Common myeloid progenitor, CD34-positive (primary cell): Measurements from ENCODE around the gene KCTD10.
"Not testable (repeated sequence)": the region's sequence is repeated elsewhere in the genome, so short reads cannot be mapped to it uniquely, and the experiment has no call there.

Experiments used
- CTCF ChIA-PET: fragments of 350-600 bp; sonication (Branson Sonifier 250); formaldehyde crosslinking; loops from one replicate; lab custom pipeline; 2021; ENCODE audit warnings: antibody characterized with exemption; lab: Charles Lee
- POLR2A ChIA-PET: fragments of 350-600 bp; sonication (Branson Sonifier 250); formaldehyde crosslinking; loops from one replicate; lab custom pipeline; 2021; ENCODE audit warnings: antibody characterized with exemption; lab: Charles Lee
- DNase-seq, 3 donors: peaks; one replicate each; pipeline versions ENCODE4 v3.0.0 to v3.0.0-alpha.2; 2013
- H3K27ac ChIP-seq, 2 experiments: 1 replicate in 1 of 2; 2 replicates in 1 of 2; pipeline ENCODE4 v1.7.0; 2013; ENCODE audit warnings: inconsistent platforms in 2 of 2, low read length in 2 of 2, mild to moderate bottlenecking in 2 of 2, low read depth in 1 of 2, moderate library complexity in 1 of 2; ENCODE audit not compliant: severe bottlenecking in 2 of 2, insufficient read depth in 1 of 2, poor library complexity in 1 of 2
- H3K27me3 ChIP-seq, 5 experiments: replicated peaks in 2 of 5; 1 replicate in 3 of 5; 2 replicates in 2 of 5; pipeline versions ENCODE4 v1.6.1 to v1.7.0; 2013; ENCODE audit warnings: low read length in 4 of 5, mild to moderate bottlenecking in 2 of 5, moderate library complexity in 2 of 5, inconsistent platforms in 1 of 5; ENCODE audit not compliant: insufficient read depth in 5 of 5, control insufficient read depth in 4 of 5
- H3K36me3 ChIP-seq, 4 experiments: 1 replicate in 2 of 4; 2 replicates in 2 of 4; pipeline versions ENCODE4 v1.6.1 to v1.7.0; 2013; ENCODE audit warnings: low read length in 3 of 4, control low read depth in 1 of 4, mild to moderate bottlenecking in 1 of 4; ENCODE audit not compliant: control insufficient read depth in 4 of 4, insufficient read depth in 4 of 4
- H3K4me1 ChIP-seq, 4 experiments: 1 replicate in 3 of 4; 2 replicates in 1 of 4; pipeline versions ENCODE4 v1.6.1 to v1.7.1; 2013; ENCODE audit warnings: low read length in 3 of 4, mild to moderate bottlenecking in 3 of 4, control low read depth in 1 of 4, inconsistent platforms in 1 of 4, moderate library complexity in 1 of 4; ENCODE audit not compliant: control insufficient read depth in 4 of 4, insufficient read depth in 4 of 4; ENCODE audit errors: control extremely low read depth in 1 of 4
- H3K4me3 ChIP-seq, 7 experiments: 1 replicate in 4 of 7; 2 replicates in 3 of 7; pipeline versions ENCODE4 v1.5.1 to v1.7.0; 2013; ENCODE audit warnings: mild to moderate bottlenecking in 7 of 7, low read length in 6 of 7, moderate library complexity in 6 of 7, inconsistent platforms in 2 of 7, low read depth in 2 of 7, control low read depth in 1 of 7; ENCODE audit not compliant: insufficient read depth in 4 of 7, control insufficient read depth in 1 of 7; ENCODE audit errors: extremely low read depth in 1 of 7
- H3K9me3 ChIP-seq, 5 experiments: 1 replicate in 4 of 5; 2 replicates in 1 of 5; pipeline versions ENCODE4 v1.6.1 to v1.7.1; 2013; ENCODE audit warnings: low read length in 4 of 5, mild to moderate bottlenecking in 2 of 5, inconsistent platforms in 1 of 5, low read depth in 1 of 5, moderate library complexity in 1 of 5; ENCODE audit not compliant: control insufficient read depth in 4 of 5, insufficient read depth in 2 of 5; ENCODE audit errors: control extremely low read depth in 1 of 5
- WGBS: methylation state at CpG from one replicate; pipeline ENCODE4 v1.1.5; 2013; ENCODE audit not compliant: insufficient coverage; 5-methylcytosine and 5-hydroxymethylcytosine counted together

The KCTD10 gene

GRCh38 chr12:109447482-109447881, 29.6 kb downstream of the KCTD10 start:
- H3K27ac ChIP-seq = no peak overlapping the region
- CTCF ChIA-PET = interaction anchor here (1.0 to 2.4 kb wide), 2 partner anchors 14 to 17 kb away, joined by 3 to 9 read pairs; no protein-coding TSS in a partner anchor
- H3K36me3 ChIP-seq = peaks cover 2 to 54% (median 26%) of the 10 kb centered on the region in 4 experiments
- POLR2A ChIA-PET = no interaction called here
- no peak overlapping the region for H3K4me3 ChIP-seq
- no peaks in the 10 kb centered on the region for H3K4me1 ChIP-seq
- no peaks in the 10 kb centered on the region for H3K27me3 ChIP-seq
- DNase-seq = no peak
- no peaks in the 10 kb centered on the region for H3K9me3 ChIP-seq
- WGBS = 100% methylated on average over 1 of the region's 9 CpGs

- ChIA-PET CTCF (interaction anchor here (2.4 kb wide), 1 partner anchor 14 kb away, joined by 9 read pairs; no protein-coding TSS in a partner anchor), POLR2A (no interaction called here)
- H3K36me3 ChIP-seq = peaks cover 2 to 48% (median 22%) of the 10 kb centered on the region in 4 experiments
- no peaks in the 10 kb centered on the region for H3K27me3 ChIP-seq
- H3K4me3 ChIP-seq = no peak overlapping the region
- no peaks in the 10 kb centered on the region for H3K4me1 ChIP-seq
- H3K27ac ChIP-seq = no peak overlapping the region
- 94% methylated on average over 8 of the region's 8 CpGs for WGBS
- DNase-seq = no peak
- no peaks in the 10 kb centered on the region for H3K9me3 ChIP-seq
These were observed 30.2 kb downstream of the KCTD10 start for GRCh38 chr12:109446869-109447268.

- Histone ChIP-seq H3K9me3 (no peaks in the 10 kb centered on the region), H3K4me1 (no peaks in the 10 kb centered on the region), H3K4me3 (no peak overlapping the region), H3K27ac (no peak overlapping the region), H3K36me3 (peaks cover 2 to 34% (median 13%) of the 10 kb centered on the region in 4 experiments), H3K27me3 (no peaks in the 10 kb centered on the region)
- POLR2A ChIA-PET = no interaction called here
- no peak for DNase-seq
- WGBS = 100% methylated on average over 2 of the region's 2 CpGs
- CTCF ChIA-PET = interaction anchor here (1.2 to 1.9 kb wide), 2 partner anchors 8 to 12 kb away, joined by 4 to 7 read pairs; no protein-coding TSS in a partner anchor
These were observed 31.9 kb downstream of the KCTD10 start for GRCh38 chr12:109445191-109445609.

DNA sequence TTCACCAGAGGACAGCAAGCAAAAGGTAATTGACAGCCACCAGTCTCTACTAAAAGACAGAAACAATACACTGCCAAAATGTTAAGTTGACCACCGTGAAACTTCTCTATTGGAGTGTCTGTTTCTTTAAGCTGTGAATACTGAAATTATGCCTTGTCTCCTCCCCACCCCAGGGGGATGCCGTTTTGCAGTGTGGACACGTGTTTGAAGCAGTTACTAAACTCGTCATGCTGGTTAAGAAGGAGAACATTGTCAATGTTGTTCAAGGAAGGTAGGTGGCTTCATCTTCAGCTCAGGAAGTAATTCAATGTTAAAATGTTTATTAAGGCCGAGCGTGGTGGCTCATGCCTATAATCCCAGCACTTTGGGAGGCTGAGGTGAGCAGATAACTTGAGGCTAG, 32.8 kb downstream of the KCTD10 start:
- Histone ChIP-seq H3K27ac (no peak overlapping the region), H3K4me1 (no peaks in the 10 kb centered on the region), H3K4me3 (no peak overlapping the region), H3K9me3 (no peaks in the 10 kb centered on the region), H3K27me3 (no peaks in the 10 kb centered on the region), H3K36me3 (peaks cover 2 to 29% (median 12%) of the 10 kb centered on the region in 4 experiments)
- WGBS = 92% methylated on average over 4 of the region's 6 CpGs
- CTCF ChIA-PET = interaction anchor here (1.1 to 1.9 kb wide), 3 partner anchors 11 to 73 kb away, joined by 3 to 7 read pairs (median 3); no protein-coding TSS in a partner anchor
- POLR2A ChIA-PET = no interaction called here
- no peak for DNase-seq

DNA sequence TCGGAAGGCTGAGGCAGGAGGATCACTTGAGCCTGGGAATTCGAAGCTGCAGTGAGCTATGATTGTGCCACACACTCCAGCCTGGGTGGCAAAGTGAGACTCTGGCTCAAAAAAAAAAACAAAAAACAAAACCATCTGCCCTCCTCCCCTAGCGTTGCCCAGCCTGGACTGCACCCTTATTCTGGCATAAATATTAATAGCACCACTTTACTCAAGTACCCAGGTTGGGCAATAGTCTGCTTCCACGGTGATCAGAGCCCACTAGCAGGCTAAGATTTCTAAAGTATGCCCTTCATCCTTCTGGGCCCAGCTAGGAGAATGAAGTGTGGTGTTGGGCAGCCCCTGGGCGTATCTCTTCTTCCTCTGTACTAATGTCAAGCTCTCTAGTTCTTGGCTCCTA, 33.3 kb downstream of the KCTD10 start:
- no peak overlapping the region for H3K4me3 ChIP-seq
- WGBS = 96% methylated on average over 4 of the region's 5 CpGs
- POLR2A ChIA-PET = no interaction called here
- H3K9me3 ChIP-seq = no peaks in the 10 kb centered on the region
- DNase-seq = no peak
- CTCF ChIA-PET = interaction anchor here (1.1 to 1.9 kb wide), 3 partner anchors 11 to 74 kb away, joined by 3 to 7 read pairs (median 3); no protein-coding TSS in a partner anchor
- H3K27me3 ChIP-seq = no peaks in the 10 kb centered on the region
- H3K36me3 ChIP-seq = peaks cover 2 to 26% (median 12%) of the 10 kb centered on the region in 4 experiments
- no peak overlapping the region for H3K27ac ChIP-seq
- no peaks in the 10 kb centered on the region for H3K4me1 ChIP-seq

GRCh38 chr12:109440851-109441490, 36.1 kb downstream of the KCTD10 start:
- H3K27ac ChIP-seq = peak overlapping the region in 1 of 2 experiments; percentile 8
- peaks cover 0 to 4% (median 2%) of the 10 kb centered on the region in 4 experiments for H3K36me3 ChIP-seq
- H3K4me3 ChIP-seq = no peak overlapping the region
- DNase-seq = no peak
- ChIA-PET POLR2A (no interaction called here), CTCF (interaction anchor here (1.4 to 2.0 kb wide), 2 partner anchors 8 to 13 kb away, joined by 4 to 5 read pairs; no protein-coding TSS in a partner anchor)
- no peaks in the 10 kb centered on the region for H3K27me3 ChIP-seq
- no peaks in the 10 kb centered on the region for H3K9me3 ChIP-seq
- no peaks in the 10 kb centered on the region for H3K4me1 ChIP-seq
- WGBS = 94% methylated on average over 7 of the region's 9 CpGs

DNA sequence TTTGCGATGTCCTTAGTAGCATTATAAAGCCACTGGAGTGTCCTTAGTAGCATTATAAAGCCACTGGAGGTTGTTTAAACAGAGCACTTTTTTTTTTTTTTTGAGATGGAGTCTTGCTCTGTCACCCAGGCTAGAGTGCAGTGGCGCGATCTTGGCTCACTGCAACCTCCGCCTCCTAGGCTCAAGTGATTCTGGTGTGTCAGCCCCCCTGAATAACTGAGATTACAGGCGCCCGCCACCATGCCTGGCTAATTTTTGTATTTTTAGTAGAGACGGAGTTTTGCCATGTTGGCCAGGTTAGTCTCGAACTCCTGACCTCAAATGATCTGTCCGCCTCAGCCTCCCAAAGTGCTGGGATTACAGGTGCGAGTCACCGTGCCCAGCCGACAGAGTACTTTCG, 37.1 kb downstream of the KCTD10 start:
- DNase-seq, H3K27me3 ChIP-seq, POLR2A ChIA-PET, H3K36me3 ChIP-seq, H3K4me1 ChIP-seq, H3K4me3 ChIP-seq, H3K9me3 ChIP-seq, H3K27ac ChIP-seq: not testable (repeated sequence)
- CTCF ChIA-PET = interaction anchor here (1.2 to 1.4 kb wide), 2 partner anchors 10 to 14 kb away, joined by 3 to 4 read pairs; no protein-coding TSS in a partner anchor
- over 99% methylated on average over 13 of the region's 13 CpGs for WGBS
